ENCODE results near the gene ATAD2B. TPM values are rescaled to one million over a fixed set of nuclear protein-coding genes. Genes with fewer than 3 reads are reported as not detected.
A peak's percentile ranks its signal among the peaks of the same experiment; 100 is the strongest.

ATAD2B gene
- polyA plus RNA-seq, 1 of the 3 experiments (the other 2 are of a cell fraction), result 1.3 TPM

- DNase-seq, result no peak
- peak overlapping the region; percentile 12; the same call in 1 of the 2 replicates for H3K4me2 ChIP-seq
- TF ChIP-seq GATA2 (CRISPR knock-in tag; IDR thresholded peaks at IDR 0.05), result no peak
- no peak for TF ChIP-seq MEF2A (IDR thresholded peaks at IDR 0.05; ENCODE audit: borderline replicate concordance, low read depth)
- no peak for TF ChIP-seq MXI1 (IDR thresholded peaks at IDR 0.05; ENCODE audit: low read depth, low read length)
- TF ChIP-seq USF1 (IDR thresholded peaks at IDR 0.05; ENCODE audit: borderline replicate concordance, low read depth), result no peak
- no peak for TF ChIP-seq NFIC (IDR thresholded peaks at IDR 0.05; ENCODE audit: borderline replicate concordance)
- no peak for TF ChIP-seq FOXJ3 (CRISPR knock-in tag; IDR thresholded peaks at IDR 0.05)
- no peaks in the 10 kb centered on the region for H3K9me2 ChIP-seq
- ChIA-PET POLR2A (no interaction called here), CTCF (interaction anchor here (1.6 to 4.2 kb wide), 2 partner anchors 22 to 80 kb away, joined by 4 to 16 read pairs; partner anchors contain the start of gene ATAD2B)
- peaks cover 2 to 22% of the 10 kb centered on the region in 2 experiments; a peak in 3 of 4 replicates for H3K4me1 ChIP-seq (ENCODE audit: control insufficient read depth in 1 of 2, insufficient read depth in 2 of 2, low read depth in 1 of 2, low read length in 1 of 2)
- H3K4me3 ChIP-seq (ENCODE audit: low read depth in 2 of 2, low read length in 1 of 2), result no peak overlapping the region
- H3K27ac ChIP-seq (ENCODE audit: low read depth in 2 of 2, low read length in 1 of 2), result peak overlapping the region in 1 of 2 experiments; percentile 49; a peak in 1 of 4 replicates
- peaks cover 62% of the 10 kb centered on the region for H3K79me2 ChIP-seq (ENCODE audit: insufficient read depth)
- no peaks in the 10 kb centered on the region for H3K36me3 ChIP-seq (replicated peaks in 1 of 2; ENCODE audit: control insufficient read depth in 1 of 2, insufficient read depth in 2 of 2, low read length in 1 of 2)
- peaks cover under 1% of the 10 kb centered on the region; the same call in 1 of the 2 replicates for H4K20me1 ChIP-seq (ENCODE audit: insufficient read depth)
- WGBS (ENCODE audit: low lambda C conversion rate), result 92% methylated on average over 2 of the region's 2 CpGs
- H3F3A ChIP-seq (replicated peaks; ENCODE audit: insufficient read depth), result peaks cover 4% of the 10 kb centered on the region
- H3K9ac ChIP-seq, result no peak overlapping the region
- no peak overlapping the region for H2AFZ ChIP-seq (ENCODE audit: low read depth)
- no peaks in the 10 kb centered on the region for H3K9me3 ChIP-seq
- no peaks in the 10 kb centered on the region for H3K27me3 ChIP-seq (ENCODE audit: insufficient read depth)
These were observed 21.8 kb downstream of the ATAD2B start for GRCh38 chr2:23905155-23905554.

- Histone ChIP-seq H3K36me3 (replicated peaks in 1 of 2; ENCODE audit: control insufficient read depth in 1 of 2, insufficient read depth in 2 of 2, low read length in 1 of 2) (no peaks in the 10 kb centered on the region), H3K79me2 (ENCODE audit: insufficient read depth) (peaks cover 60% of the 10 kb centered on the region), H3K4me1 (ENCODE audit: control insufficient read depth in 1 of 2, insufficient read depth in 2 of 2, low read depth in 1 of 2, low read length in 1 of 2) (peaks cover 2 to 22% of the 10 kb centered on the region in 2 experiments; a peak in 3 of 4 replicates), H3K9me3 (no peaks in the 10 kb centered on the region), H3K4me3 (ENCODE audit: low read depth in 2 of 2, low read length in 1 of 2) (no peak overlapping the region), H3K4me2 (peak overlapping the region; percentile 12; the same call in 1 of the 2 replicates), H3K9me2 (no peaks in the 10 kb centered on the region), H4K20me1 (ENCODE audit: insufficient read depth) (no peaks in the 10 kb centered on the region; the same call in 1 of the 2 replicates), H3K27me3 (ENCODE audit: insufficient read depth) (no peaks in the 10 kb centered on the region), H3K9ac (no peak overlapping the region), H2AFZ (ENCODE audit: low read depth) (no peak overlapping the region), H3F3A (replicated peaks; ENCODE audit: insufficient read depth) (peaks cover 4% of the 10 kb centered on the region), H3K27ac (ENCODE audit: low read depth in 2 of 2, low read length in 1 of 2) (peak overlapping the region in 1 of 2 experiments; percentile 49; a peak in 2 of 4 replicates)
- 95% methylated on average over 2 of the region's 2 CpGs for WGBS (ENCODE audit: low lambda C conversion rate)
- TF ChIP-seq FOXJ3 (CRISPR knock-in tag; IDR thresholded peaks at IDR 0.05) (no peak), IRF3 (IDR thresholded peaks at IDR 0.05; ENCODE audit: low read depth, low read length) (no peak), GATA2 (CRISPR knock-in tag; IDR thresholded peaks at IDR 0.05) (no peak), EZH2phosphoT487 (IDR thresholded peaks at IDR 0.05; ENCODE audit: borderline replicate concordance, low read depth) (no peak), POLR2AphosphoS5 (IDR thresholded peaks at IDR 0.05; ENCODE audit: low read depth, low read length) (no peak), CTCF (IDR thresholded peaks at IDR 0.05) (no peak), TAF1 (IDR thresholded peaks at IDR 0.05; ENCODE audit: borderline replicate concordance, low read depth, low read length) (no peak), NFIC (IDR thresholded peaks at IDR 0.05; ENCODE audit: borderline replicate concordance) (no peak), MEF2A (IDR thresholded peaks at IDR 0.05; ENCODE audit: borderline replicate concordance, low read depth) (no peak), FOSL2 (IDR thresholded peaks at IDR 0.05; ENCODE audit: borderline replicate concordance, low read depth) (no peak), RFX5 (IDR thresholded peaks at IDR 0.05; ENCODE audit: low read length) (no peak), CHD2 (IDR thresholded peaks at IDR 0.05; ENCODE audit: low read length, partially characterized antibody) (no peak), SIN3A (IDR thresholded peaks at IDR 0.05; ENCODE audit: borderline replicate concordance, low read depth, low read length) (no peak), EP300 (IDR thresholded peaks at IDR 0.05; ENCODE audit: borderline replicate concordance in 1 of 2, low read depth in 1 of 2, low read length in 1 of 2) (no peak), MAX (IDR thresholded peaks at IDR 0.05; ENCODE audit: low read depth) (no peak), ZBTB33 (IDR thresholded peaks at IDR 0.05; ENCODE audit: borderline replicate concordance, low read depth) (no peak)
- ChIA-PET POLR2A (no interaction called here), CTCF (interaction anchor here (1.6 to 4.2 kb wide), 2 partner anchors 22 to 80 kb away, joined by 4 to 16 read pairs; partner anchors contain the start of gene ATAD2B)
- no peak for DNase-seq
These were observed 22.2 kb downstream of the ATAD2B start for GRCh38 chr2:23904692-23905091.
